ENCODE measurements around the gene WDR93. TPM values are rescaled to one million over a fixed set of nuclear protein-coding genes. Genes with fewer than 3 reads are reported as not detected.

The WDR93 gene
- total and polyA plus RNA-seq, 2 experiments from 2014 or later: 0.13 TPM; not detected in 1

DNA sequence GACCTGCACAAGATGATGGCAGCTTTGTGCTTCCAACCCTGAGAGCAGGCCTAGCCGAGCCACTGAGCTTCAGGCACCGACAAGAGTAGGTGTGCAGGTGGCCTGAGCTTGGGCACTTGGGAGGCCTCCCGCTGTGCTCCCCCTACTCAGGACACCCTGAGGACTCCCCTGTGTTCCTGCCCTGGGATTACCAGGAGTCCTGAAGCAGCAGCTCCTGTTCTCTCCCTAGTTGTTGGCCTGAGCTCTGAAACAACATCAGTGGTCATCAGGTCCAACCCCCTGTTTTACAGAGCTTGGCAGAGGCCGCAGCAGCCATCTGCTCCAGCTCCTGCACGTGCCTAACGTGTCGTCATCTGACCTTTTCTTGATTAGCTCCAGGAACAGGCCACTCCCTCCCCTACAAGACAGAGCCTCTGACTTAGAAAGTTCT is 77.5 kb downstream of the WDR93 start:
- Histone ChIP-seq H3K27me3 (no peaks in the 10 kb centered on the region), H3K4me1 (ENCODE audit: insufficient read depth) (peaks cover 7% of the 10 kb centered on the region), H3K79me2 (no peaks in the 10 kb centered on the region), H3K4me2 (no peak overlapping the region), H2AFZ (no peak overlapping the region), H4K20me1 (ENCODE audit: insufficient read depth, poor library complexity, severe bottlenecking) (no peaks in the 10 kb centered on the region), H3K4me3 (no peak overlapping the region), H3K9me3 (ENCODE audit: low read depth) (no peaks in the 10 kb centered on the region), H3K36me3 (replicated peaks; ENCODE audit: insufficient read depth, low read depth) (no peaks in the 10 kb centered on the region), H3K27ac (no peak overlapping the region), H3K9me2 (replicated peaks; ENCODE audit: insufficient read depth) (no peaks in the 10 kb centered on the region)
- no peak for DNase-seq (ENCODE audit: low spot score)
- WGBS (ENCODE audit: low lambda C conversion rate, missing lambda C conversion rate): 87% methylated on average over 7 of the region's 7 CpGs
- TF ChIP-seq EZH2 (IDR thresholded peaks at IDR 0.05; ENCODE audit: borderline replicate concordance) (no peak), CTCF (IDR thresholded peaks at IDR 0.05; ENCODE audit: poor library complexity) (no peak), EZH2phosphoT487 (IDR thresholded peaks at IDR 0.05; ENCODE audit: low read depth, severe bottlenecking, unreplicated experiment) (no peak)

- DNase-seq (ENCODE audit: low spot score): no peak
- TF ChIP-seq EZH2 (IDR thresholded peaks at IDR 0.05; ENCODE audit: borderline replicate concordance): no peak
- no peak for TF ChIP-seq CTCF (IDR thresholded peaks at IDR 0.05; ENCODE audit: poor library complexity)
- no peak for TF ChIP-seq EZH2phosphoT487 (IDR thresholded peaks at IDR 0.05; ENCODE audit: low read depth, severe bottlenecking, unreplicated experiment)
- Histone ChIP-seq H3K27ac (no peak overlapping the region), H3K9me2 (replicated peaks; ENCODE audit: insufficient read depth) (no peaks in the 10 kb centered on the region), H3K79me2 (no peaks in the 10 kb centered on the region), H3K36me3 (replicated peaks; ENCODE audit: insufficient read depth, low read depth) (no peaks in the 10 kb centered on the region), H4K20me1 (ENCODE audit: insufficient read depth, poor library complexity, severe bottlenecking) (no peaks in the 10 kb centered on the region), H3K4me3 (no peak overlapping the region), H2AFZ (no peak overlapping the region), H3K27me3 (no peaks in the 10 kb centered on the region), H3K4me2 (no peak overlapping the region), H3K9me3 (ENCODE audit: low read depth) (no peaks in the 10 kb centered on the region), H3K4me1 (ENCODE audit: insufficient read depth) (peaks cover 7% of the 10 kb centered on the region)
- 90% methylated on average over 3 of the region's 3 CpGs for WGBS (ENCODE audit: low lambda C conversion rate, missing lambda C conversion rate)
Measured at GRCh38 chr15:89769366-89769765, 78.8 kb downstream of the WDR93 start.

- Histone ChIP-seq H3K27ac (no peak overlapping the region), H3K9me3 (ENCODE audit: low read depth) (no peaks in the 10 kb centered on the region), H3K4me2 (no peak overlapping the region), H2AFZ (no peak overlapping the region), H3K4me3 (no peak overlapping the region), H3K27me3 (no peaks in the 10 kb centered on the region), H3K36me3 (replicated peaks; ENCODE audit: insufficient read depth, low read depth) (no peaks in the 10 kb centered on the region), H3K9me2 (replicated peaks; ENCODE audit: insufficient read depth) (no peaks in the 10 kb centered on the region), H3K79me2 (no peaks in the 10 kb centered on the region), H4K20me1 (ENCODE audit: insufficient read depth, poor library complexity, severe bottlenecking) (no peaks in the 10 kb centered on the region), H3K4me1 (ENCODE audit: insufficient read depth) (peaks cover 7% of the 10 kb centered on the region)
- no peak for TF ChIP-seq CTCF (IDR thresholded peaks at IDR 0.05; ENCODE audit: poor library complexity)
- no peak for TF ChIP-seq EZH2phosphoT487 (IDR thresholded peaks at IDR 0.05; ENCODE audit: low read depth, severe bottlenecking, unreplicated experiment)
- TF ChIP-seq EZH2 (IDR thresholded peaks at IDR 0.05; ENCODE audit: borderline replicate concordance): no peak
- no peak for DNase-seq (ENCODE audit: low spot score)
- 70% methylated on average over 3 of the region's 3 CpGs for WGBS (ENCODE audit: low lambda C conversion rate, missing lambda C conversion rate)
Measured at GRCh38 chr15:89770041-89770440, 79.4 kb downstream of the WDR93 start.
